ENCODE results near the gene KLC3.
A peak's percentile ranks its signal among the peaks of the same experiment; 100 is the strongest.

KLC3 gene

GRCh38 chr19:45349430-45349941 lies 8.9 kb downstream of the KLC3 start:
- DNase-seq: no peak

- no peak for DNase-seq
Measured at GRCh38 chr19:45350477-45351058, 10.0 kb downstream of the KLC3 start.

- no peak for DNase-seq
Measured at GRCh38 chr19:45351401-45351952, 10.9 kb downstream of the KLC3 start.

GRCh38 chr19:45352062-45352461 lies 11.5 kb downstream of the KLC3 start:
- DNase-seq: no peak

GRCh38 chr19:45352471-45352870 lies 11.9 kb downstream of the KLC3 start:
- no peak for DNase-seq

- DNase-seq: no peak
Measured at GRCh38 chr19:45352914-45353796, 12.6 kb downstream of the KLC3 start.

GRCh38 chr19:45354241-45354842 lies 13.8 kb downstream of the KLC3 start:
- no peak for DNase-seq

GRCh38 chr19:45355402-45355801 lies 14.9 kb downstream of the KLC3 start:
- DNase-seq: no peak

GRCh38 chr19:45355910-45356309 lies 15.4 kb downstream of the KLC3 start:
- DNase-seq: no peak

- no peak for DNase-seq
Measured at GRCh38 chr19:45356760-45357444, 16.4 kb downstream of the KLC3 start.

GRCh38 chr19:45357445-45357783 lies 16.9 kb downstream of the KLC3 start:
- no peak for DNase-seq

- no peak for DNase-seq
Measured at GRCh38 chr19:45358213-45358792, 17.8 kb downstream of the KLC3 start.

- no peak for DNase-seq
Measured at GRCh38 chr19:45361608-45362007, 21.1 kb downstream of the KLC3 start.

- no peak for DNase-seq
Measured at GRCh38 chr19:45362291-45362690, 21.7 kb downstream of the KLC3 start.

- no peak for DNase-seq
Measured at GRCh38 chr19:45363861-45364459, 23.4 kb downstream of the KLC3 start.

GRCh38 chr19:45364696-45365095 lies 24.1 kb downstream of the KLC3 start:
- no peak for DNase-seq

GRCh38 chr19:45368127-45368526 lies 27.6 kb downstream of the KLC3 start:
- no peak for DNase-seq

GRCh38 chr19:45368737-45369340 lies 28.3 kb downstream of the KLC3 start:
- DNase-seq: no peak

- peak; percentile 83 to 99 (median 98) for DNase-seq
Measured at GRCh38 chr19:45370410-45371204, 30.1 kb downstream of the KLC3 start, which contains the start of gene ERCC2. ERCC2 (minus strand) TSS chr19:45370573; CDS start chr19:45370540, 33 bp downstream.

GRCh38 chr19:45376045-45376724 lies 35.6 kb downstream of the KLC3 start:
- no peak for DNase-seq
